HFF-Myc (cell line): ENCODE measurements around the gene ARHGEF19.
A peak's percentile ranks its signal among the peaks of the same experiment; 100 is the strongest.

ENCODE experiments used
- DNase-seq: peaks from one replicate; pipeline ENCODE4 v3.0.0-alpha.2; 2011; ENCODE audit warnings: low read depth; ENCODE audit errors: extremely low read depth
- H3K4me3 ChIP-seq: replicated peaks from 2 replicates; pipeline ENCODE4 v1.5.1; 2011; ENCODE audit warnings: low read depth, mild to moderate bottlenecking, control low read depth, low read length
- CTCF ChIP-seq: IDR thresholded peaks from 2 replicates; pipeline ENCODE4 v1.5.1; 2012; ENCODE audit warnings: mild to moderate bottlenecking, low read depth, low read length, control low read depth; ENCODE audit errors: missing control alignments

The ARHGEF19 gene

GRCh38 chr1:16236511-16237342 is 24.3 kb upstream of the ARHGEF19 start, which contains the start of gene CPLANE2:
CPLANE2 (minus strand) TSS chr1:16237183; CDS start chr1:16236742, 441 bp downstream.
- TF ChIP-seq CTCF: no peak
- H3K4me3 ChIP-seq: peak within 1 kb of the TSS; percentile 66
- DNase-seq: peak; percentile 73

DNA sequence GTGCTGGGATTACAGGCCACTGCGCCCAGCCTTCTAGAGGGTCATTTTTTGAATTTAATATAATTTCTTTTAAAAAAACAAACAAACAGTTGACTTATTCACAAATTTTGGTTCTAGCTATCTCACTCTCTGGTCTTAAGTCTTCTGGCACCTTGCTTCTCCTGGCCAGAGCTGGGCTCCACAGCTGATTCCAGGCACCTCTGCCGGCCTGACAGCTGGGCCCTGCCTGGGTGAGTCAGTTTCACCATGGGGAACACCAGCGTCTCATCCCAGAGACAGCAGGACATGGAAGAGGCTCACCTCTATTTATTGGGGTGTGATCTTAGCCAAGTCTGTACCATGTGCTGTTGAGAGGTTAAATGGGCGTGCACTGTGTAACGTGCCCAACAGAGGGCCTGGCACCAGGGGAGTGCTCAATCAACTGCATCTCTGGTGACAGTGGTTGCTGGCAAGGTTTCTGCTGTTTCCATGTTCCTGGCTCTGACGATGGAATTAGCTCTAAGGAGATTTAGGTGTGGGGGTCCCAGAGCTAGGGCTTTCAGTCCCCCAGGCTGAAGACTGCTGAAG is 23.6 kb upstream of the ARHGEF19 start:
- peak overlapping the region; percentile 66 for H3K4me3 ChIP-seq
- DNase-seq: no peak
- peak; percentile 11 for TF ChIP-seq CTCF

GRCh38 chr1:16235347-16235746 is 22.9 kb upstream of the ARHGEF19 start:
- H3K4me3 ChIP-seq: no peak overlapping the region
- no peak for DNase-seq
- TF ChIP-seq CTCF: no peak

- no peak overlapping the region for H3K4me3 ChIP-seq
- no peak for DNase-seq
- TF ChIP-seq CTCF: no peak
Measured at GRCh38 chr1:16233431-16233830, 21.0 kb upstream of the ARHGEF19 start.

DNA sequence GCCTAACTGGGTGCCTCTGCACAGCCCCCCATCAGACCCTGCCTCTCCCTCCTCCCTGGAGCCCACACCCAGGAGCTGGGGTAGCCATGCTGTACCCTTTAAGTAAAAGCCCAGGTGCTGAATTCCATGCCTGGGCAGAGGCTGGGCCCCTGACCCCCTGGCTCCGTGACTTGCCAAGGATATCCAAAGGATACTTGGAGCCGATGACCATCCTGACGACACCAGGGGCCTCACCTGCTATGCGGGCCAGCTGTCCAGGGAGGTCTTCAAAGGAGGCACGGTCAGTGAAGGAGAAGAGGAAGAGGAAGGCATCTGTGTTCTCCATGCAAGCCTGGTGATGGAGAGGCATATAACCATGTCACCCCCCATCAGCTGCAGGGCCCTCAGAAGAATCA is 19.9 kb upstream of the ARHGEF19 start:
- no peak for DNase-seq
- no peak overlapping the region for H3K4me3 ChIP-seq
- no peak for TF ChIP-seq CTCF

DNA sequence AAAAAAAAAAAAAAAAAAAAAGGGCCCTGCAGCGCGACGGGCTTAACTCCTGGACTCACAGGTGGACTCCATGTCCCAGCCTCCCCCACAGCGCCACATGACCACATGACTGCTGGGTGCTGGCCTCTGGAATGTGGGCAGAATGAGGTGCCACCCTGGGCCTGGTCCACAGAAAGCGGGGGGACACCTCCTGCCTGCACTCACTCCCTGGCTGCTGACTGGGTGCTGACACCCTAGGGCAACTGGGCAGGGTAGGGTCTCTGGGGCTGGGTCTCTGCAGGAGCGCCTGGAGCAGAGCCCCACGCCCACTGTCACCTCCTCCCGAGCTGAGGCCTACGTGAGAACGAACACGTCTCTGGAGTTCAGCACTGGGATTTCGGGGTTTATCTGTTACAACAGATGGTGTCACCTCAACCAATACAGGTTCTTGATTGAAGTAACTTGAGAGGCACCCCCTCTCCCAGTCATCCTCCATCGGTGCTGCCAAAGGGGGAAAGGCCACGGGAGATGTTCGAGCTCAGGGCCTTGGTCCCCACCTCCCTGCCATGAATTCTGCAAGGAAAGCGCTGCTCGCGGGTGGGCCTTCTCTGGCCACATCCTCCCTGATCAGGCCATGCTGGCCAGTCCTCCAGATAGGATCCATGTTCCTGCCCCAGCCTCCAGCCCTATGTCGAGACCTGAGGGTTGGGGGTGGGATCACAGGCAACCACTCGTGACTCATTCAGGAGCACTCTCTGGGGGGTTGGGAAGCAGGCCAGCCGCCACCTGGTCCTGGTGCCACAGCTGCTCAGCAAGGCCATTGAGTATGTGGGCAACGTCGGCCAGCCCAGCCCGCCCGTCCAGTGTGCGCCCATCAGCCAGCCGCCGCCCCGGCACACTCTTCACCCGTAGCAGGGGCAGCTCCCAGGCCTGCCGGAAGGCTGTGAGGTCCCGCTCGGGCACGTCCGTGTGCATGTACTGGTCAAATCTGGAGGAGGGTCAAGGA is 19.2 kb upstream of the ARHGEF19 start:
- DNase-seq: no peak
- no peak for TF ChIP-seq CTCF
- no peak overlapping the region for H3K4me3 ChIP-seq
